WERI-Rb-1 (cell line): ENCODE data around the gene NLN.

Source experiments
- DNase-seq: peaks from one replicate; pipeline ENCODE4 v3.0.0-alpha.2; 2020
- H3K27ac ChIP-seq: fragments of 250-450 bp; sonication (Bioruptor Pico); 2 replicates; pipeline ENCODE4 v1.5.1; 2020; ENCODE audit warnings: mild to moderate bottlenecking, moderate library complexity
- H3K27me3 ChIP-seq: fragments of 250-450 bp; sonication (Bioruptor Pico); 2 replicates; pipeline ENCODE4 v1.5.1; 2021; ENCODE audit warnings: mild to moderate bottlenecking, low read depth, moderate library complexity; ENCODE audit not compliant: insufficient read depth, severe bottlenecking
- H3K36me3 ChIP-seq: fragments of 250-450 bp; sonication (Bioruptor Pico); 2 replicates; pipeline ENCODE4 v1.5.1; 2020; ENCODE audit warnings: mild to moderate bottlenecking, moderate library complexity
- H3K4me3 ChIP-seq: 2 replicates; pipeline ENCODE4 v1.5.1; 2011; ENCODE audit warnings: low read depth, mild to moderate bottlenecking, control low read depth, low read length
- H3K9me3 ChIP-seq: fragments of 250-450 bp; sonication (Bioruptor Pico); 2 replicates; pipeline ENCODE4 v1.5.1; 2021; ENCODE audit warnings: mild to moderate bottlenecking, moderate library complexity; ENCODE audit not compliant: severe bottlenecking
- CTCF ChIP-seq: IDR thresholded peaks from 2 replicates; pipeline ENCODE4 v1.5.1; 2011; ENCODE audit warnings: low read depth, mild to moderate bottlenecking, control low read depth, inconsistent platforms, low read length

The NLN gene

GRCh38 chr5:65831276-65831675, 109.3 kb downstream of the NLN start:
- no peaks in the 10 kb centered on the region for H3K27me3 ChIP-seq
- TF ChIP-seq CTCF = no peak
- no peaks in the 10 kb centered on the region for H3K36me3 ChIP-seq
- DNase-seq = no peak
- no peak overlapping the region for H3K27ac ChIP-seq
- H3K4me3 ChIP-seq = no peak overlapping the region
- no peaks in the 10 kb centered on the region for H3K9me3 ChIP-seq

DNA sequence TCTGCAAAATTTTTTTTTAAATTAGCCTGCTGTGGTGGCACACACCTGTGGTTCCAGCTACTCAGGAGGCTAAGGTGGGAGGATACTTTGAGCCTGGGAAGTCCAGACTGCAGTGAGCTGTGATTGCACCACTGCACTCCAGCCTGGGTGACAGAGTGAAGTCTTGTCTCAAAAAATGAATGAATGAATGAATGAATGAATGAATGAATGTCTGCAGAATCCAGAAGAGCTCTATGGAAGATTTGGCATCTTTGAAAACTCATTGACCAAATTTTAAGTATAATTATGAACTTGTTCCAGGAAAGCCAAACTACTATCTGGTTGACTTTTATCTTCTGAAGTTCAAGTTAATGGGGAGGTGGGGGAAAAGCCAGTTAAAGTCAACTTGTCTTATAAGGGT, 110.1 kb downstream of the NLN start:
- no peak for DNase-seq
- Histone ChIP-seq H3K27ac (no peak overlapping the region), H3K27me3 (no peaks in the 10 kb centered on the region), H3K36me3 (no peaks in the 10 kb centered on the region), H3K9me3 (no peaks in the 10 kb centered on the region), H3K4me3 (no peak overlapping the region)
- no peak for TF ChIP-seq CTCF

- no peaks in the 10 kb centered on the region for H3K9me3 ChIP-seq
- no peak for TF ChIP-seq CTCF
- no peak overlapping the region for H3K27ac ChIP-seq
- H3K36me3 ChIP-seq = no peaks in the 10 kb centered on the region
- DNase-seq = no peak
- no peak overlapping the region for H3K4me3 ChIP-seq
- H3K27me3 ChIP-seq = no peaks in the 10 kb centered on the region
Observed at GRCh38 chr5:65832603-65833228, 110.7 kb downstream of the NLN start.

DNA sequence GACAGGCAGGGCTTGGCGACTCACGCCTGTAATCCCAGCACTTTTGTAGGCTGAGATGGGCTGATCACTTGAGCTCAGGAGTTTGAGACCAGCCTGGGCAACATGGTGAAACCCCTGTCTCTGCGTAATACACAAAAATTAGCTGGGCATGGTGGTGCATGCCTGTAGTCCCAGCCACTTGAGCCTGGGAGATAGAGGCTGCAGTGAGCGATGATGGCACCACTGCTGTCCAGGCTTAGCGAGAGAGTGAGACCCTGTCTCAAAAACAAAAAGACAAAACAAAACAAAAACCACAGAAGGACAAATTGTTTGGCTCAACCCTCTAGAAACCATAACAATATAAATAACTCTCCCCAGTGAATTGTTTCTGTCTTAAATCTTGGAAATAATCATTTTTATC, 111.8 kb downstream of the NLN start:
- Histone ChIP-seq H3K36me3 (no peaks in the 10 kb centered on the region), H3K27ac (no peak overlapping the region), H3K4me3 (no peak overlapping the region), H3K27me3 (no peaks in the 10 kb centered on the region), H3K9me3 (no peaks in the 10 kb centered on the region)
- TF ChIP-seq CTCF = no peak
- DNase-seq = no peak

- H3K36me3 ChIP-seq = no peaks in the 10 kb centered on the region
- DNase-seq = no peak
- H3K27ac ChIP-seq = no peak overlapping the region
- no peaks in the 10 kb centered on the region for H3K27me3 ChIP-seq
- TF ChIP-seq CTCF = no peak
- H3K9me3 ChIP-seq = no peaks in the 10 kb centered on the region
- H3K4me3 ChIP-seq = no peak overlapping the region
Observed at GRCh38 chr5:65834306-65834705, 112.3 kb downstream of the NLN start.

- DNase-seq = no peak
- H3K9me3 ChIP-seq = no peaks in the 10 kb centered on the region
- H3K4me3 ChIP-seq = no peak overlapping the region
- no peak overlapping the region for H3K27ac ChIP-seq
- no peaks in the 10 kb centered on the region for H3K36me3 ChIP-seq
- no peaks in the 10 kb centered on the region for H3K27me3 ChIP-seq
- no peak for TF ChIP-seq CTCF
Observed at GRCh38 chr5:65835191-65835590, 113.2 kb downstream of the NLN start.
